Gastroesophageal sphincter (tissue), 3 donors: ENCODE measurements around the gene ATP6V0D1.

Experiments
- POLR2A ChIP-seq, 2 donors: fragments of 450-650 bp; IDR thresholded peaks; one replicate each; pipeline ENCODE4 v1.6.1; 2017; ENCODE audit warnings: antibody characterized with exemption in 2 of 2, mild to moderate bottlenecking in 2 of 2, moderate library complexity in 1 of 2
- TF ChIP-seq, protein P1 (sequence below), 4 experiments: fragments of 200-600 bp in 2 of 4; fragments of 450-650 bp in 2 of 4; sonication (generic) in 1 of 4; IDR thresholded peaks; one replicate each; pipeline ENCODE4 v1.5.1; 2017 to 2019; ENCODE audit warnings: antibody characterized with exemption in 4 of 4, mild to moderate bottlenecking in 2 of 4, moderate library complexity in 2 of 4

DNA sequence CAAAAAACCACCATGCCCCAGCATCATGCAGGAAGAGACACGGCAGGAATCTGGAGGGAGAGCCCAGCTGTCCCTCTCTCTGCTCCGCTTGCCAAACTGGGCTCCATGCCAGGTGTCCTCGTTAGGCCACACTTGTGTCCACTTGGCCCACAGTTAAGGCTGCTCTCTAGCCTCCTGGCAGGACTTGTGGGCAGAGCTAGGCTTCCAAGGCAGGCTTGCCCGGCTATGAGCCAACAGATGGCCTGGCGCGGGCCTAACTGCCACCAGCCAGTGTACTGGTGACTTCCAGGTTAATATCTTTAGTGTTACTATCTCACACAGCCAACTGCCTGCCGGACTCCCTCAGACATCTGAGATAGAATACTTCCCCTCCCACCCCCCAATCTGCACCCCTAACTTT is 10.6 kb downstream of the ATP6V0D1 start:
- TF ChIP-seq, protein P1, sequence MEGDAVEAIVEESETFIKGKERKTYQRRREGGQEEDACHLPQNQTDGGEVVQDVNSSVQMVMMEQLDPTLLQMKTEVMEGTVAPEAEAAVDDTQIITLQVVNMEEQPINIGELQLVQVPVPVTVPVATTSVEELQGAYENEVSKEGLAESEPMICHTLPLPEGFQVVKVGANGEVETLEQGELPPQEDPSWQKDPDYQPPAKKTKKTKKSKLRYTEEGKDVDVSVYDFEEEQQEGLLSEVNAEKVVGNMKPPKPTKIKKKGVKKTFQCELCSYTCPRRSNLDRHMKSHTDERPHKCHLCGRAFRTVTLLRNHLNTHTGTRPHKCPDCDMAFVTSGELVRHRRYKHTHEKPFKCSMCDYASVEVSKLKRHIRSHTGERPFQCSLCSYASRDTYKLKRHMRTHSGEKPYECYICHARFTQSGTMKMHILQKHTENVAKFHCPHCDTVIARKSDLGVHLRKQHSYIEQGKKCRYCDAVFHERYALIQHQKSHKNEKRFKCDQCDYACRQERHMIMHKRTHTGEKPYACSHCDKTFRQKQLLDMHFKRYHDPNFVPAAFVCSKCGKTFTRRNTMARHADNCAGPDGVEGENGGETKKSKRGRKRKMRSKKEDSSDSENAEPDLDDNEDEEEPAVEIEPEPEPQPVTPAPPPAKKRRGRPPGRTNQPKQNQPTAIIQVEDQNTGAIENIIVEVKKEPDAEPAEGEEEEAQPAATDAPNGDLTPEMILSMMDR (IDR thresholded peaks at IDR 0.05): no peak
- TF ChIP-seq POLR2A (IDR thresholded peaks at IDR 0.05): no peak
